ENCODE results near the gene CTDP1.

CTDP1 gene

GRCh38 chr18:79786304-79786703, 106.7 kb downstream of the CTDP1 start:
- no peak for DNase-seq

- no peak for DNase-seq
These were observed 107.4 kb downstream of the CTDP1 start for GRCh38 chr18:79786786-79787526.

- no peak for DNase-seq
These were observed 107.9 kb downstream of the CTDP1 start for GRCh38 chr18:79787527-79787864.

- DNase-seq: no peak
These were observed 108.5 kb downstream of the CTDP1 start for GRCh38 chr18:79787865-79788733.

- no peak for DNase-seq
These were observed 109.1 kb downstream of the CTDP1 start for GRCh38 chr18:79788734-79789085.

GRCh38 chr18:79789091-79789891, 109.7 kb downstream of the CTDP1 start:
- peak; percentile 1 for DNase-seq

GRCh38 chr18:79789901-79790890, 110.6 kb downstream of the CTDP1 start:
- DNase-seq: no peak

- DNase-seq: no peak
These were observed 111.7 kb downstream of the CTDP1 start for GRCh38 chr18:79790996-79791972.

- DNase-seq: no peak
These were observed 112.7 kb downstream of the CTDP1 start for GRCh38 chr18:79792096-79792987.

GRCh38 chr18:79792988-79793355, 113.4 kb downstream of the CTDP1 start:
- no peak for DNase-seq

- DNase-seq: no peak
These were observed 115.2 kb downstream of the CTDP1 start for GRCh38 chr18:79794846-79795245.

- no peak for DNase-seq
These were observed 115.8 kb downstream of the CTDP1 start for GRCh38 chr18:79795446-79795845.

GRCh38 chr18:79796016-79796415, 116.4 kb downstream of the CTDP1 start:
- DNase-seq: no peak

GRCh38 chr18:79796531-79797405, 117.2 kb downstream of the CTDP1 start:
- DNase-seq: no peak

GRCh38 chr18:79797518-79798345, 118.1 kb downstream of the CTDP1 start, which contains the start of gene KCNG2:
KCNG2 (plus strand) TSS chr18:79797938; CDS start chr18:79863668, 65,730 bp downstream.
- DNase-seq: peak; percentile 28

GRCh38 chr18:79798346-79798998, 118.9 kb downstream of the CTDP1 start:
- no peak for DNase-seq

- no peak for DNase-seq
These were observed 119.4 kb downstream of the CTDP1 start for GRCh38 chr18:79798999-79799370.
